Panc1 (cell line): ENCODE measurements around the gene DNER. TPM values are rescaled to one million over a fixed set of nuclear protein-coding genes. Genes with fewer than 3 reads are reported as not detected.

Source experiments
- ATAC-seq: fragments of 200-7000 bp; cut with Tn5 transposase; 2 replicates; pipeline ENCODE4 v1.9.1; 2020; ENCODE audit warnings: mild to moderate bottlenecking, moderate library complexity
- BruUV-seq: library from RNA; stranded (reverse); fragments of 400-500 nt; replicated peaks from 2 replicates; lab custom pipeline; 2021; lab: Mats Ljungman, UMichigan
- CTCF ChIA-PET: fragments of 300-600 bp; sonication (Branson Sonifier 250); formaldehyde crosslinking; loops from one replicate; lab custom pipeline; 2022; ENCODE audit warnings: antibody characterized with exemption; lab: Charles Lee
- POLR2A ChIA-PET: fragments of 300-600 bp; sonication (Branson Sonifier 250); formaldehyde crosslinking; loops from one replicate; lab custom pipeline; 2022; ENCODE audit warnings: antibody characterized with exemption; lab: Charles Lee
- DNase-seq: peaks from one replicate; pipeline ENCODE4 v3.0.0-alpha.2; 2010; ENCODE audit warnings: low read depth, low spot score
- H3K27ac ChIP-seq: 2 replicates; pipeline ENCODE4 v1.5.1; 2011; ENCODE audit warnings: mild to moderate bottlenecking, low read length, inconsistent platforms
- H3K27me3 ChIP-seq: fragments of 200-500 bp; sonication (Bioruptor generic); 2 replicates; pipeline ENCODE4 v1.6.0; 2014; ENCODE audit warnings: low read length, inconsistent platforms; ENCODE audit not compliant: control insufficient read depth, insufficient read depth
- H3K36me3 ChIP-seq: fragments of 200-500 bp; sonication (Bioruptor generic); 2 replicates; pipeline ENCODE4 v1.5.1; 2014; ENCODE audit warnings: inconsistent platforms, mild to moderate bottlenecking, low read length, moderate library complexity; ENCODE audit not compliant: control insufficient read depth, insufficient read depth
- H3K4me1 ChIP-seq: 2 replicates; pipeline ENCODE4 v1.5.1; 2011; ENCODE audit warnings: inconsistent platforms, mild to moderate bottlenecking, low read length, moderate library complexity; ENCODE audit not compliant: control insufficient read depth, insufficient read depth
- H3K4me3 ChIP-seq, 2 experiments: 2 replicates each; pipeline ENCODE4 v1.5.1; 2011 to 2012; ENCODE audit warnings: low read depth in 2 of 2, low read length in 2 of 2, mild to moderate bottlenecking in 2 of 2, inconsistent platforms in 1 of 2, moderate library complexity in 1 of 2
- H3K9me3 ChIP-seq: fragments of 200-500 bp; sonication (Bioruptor generic); 2 replicates; pipeline ENCODE4 v1.5.1; 2014; ENCODE audit warnings: low read depth, mild to moderate bottlenecking, inconsistent platforms, low read length, moderate library complexity; ENCODE audit not compliant: control insufficient read depth, insufficient read depth
- POLR2AphosphoS5 ChIP-seq: IDR thresholded peaks from 2 replicates; pipeline ENCODE4 v1.6.1; 2012; ENCODE audit warnings: mild to moderate bottlenecking, low read depth, low read length, moderate library complexity
- SIN3A ChIP-seq: IDR thresholded peaks from 2 replicates; pipeline ENCODE4 v1.6.1; 2012; ENCODE audit warnings: low read depth, mild to moderate bottlenecking, low read length, moderate library complexity, borderline replicate concordance; ENCODE audit not compliant: insufficient read depth
- TCF7L2 ChIP-seq: IDR thresholded peaks from 2 replicates; pipeline ENCODE4 v1.6.1; 2011; ENCODE audit warnings: mild to moderate bottlenecking, low read depth, low read length, inconsistent platforms
- in situ Hi-C: cut with HindIII; loops from 2 replicates; pipeline ENCODE4 v1.10.0; 2016; ENCODE audit warnings: low sequenced_read_pairs, low pct_unique_long_range_greater_than_20kb
- intact Hi-C: fragments of 100-400 bp; cut with micrococcal nuclease; formaldehyde crosslinking; loops from one replicate; pipeline ENCODE4 v1.10.0; 2022; ENCODE audit not compliant: unreplicated experiment
- total RNA-seq: library from RNA; stranded (reverse); gene quantifications from one replicate; pipeline ENCODE4 v1.2.1, GENCODE V29; 2021; ENCODE audit not compliant: unreplicated experiment
- TF ChIP-seq, protein P1 (sequence below): fragments of 450-650 bp; IDR thresholded peaks from 2 replicates; pipeline ENCODE4 v1.5.1; 2017; ENCODE audit warnings: mild to moderate bottlenecking
- TF ChIP-seq, protein P2 (sequence below), 2 experiments: IDR thresholded peaks; 2 replicates each; pipeline ENCODE4 v1.6.1; 2011 to 2012; ENCODE audit warnings: low read depth in 2 of 2, control low read depth in 1 of 2, low read length in 1 of 2, mild to moderate bottlenecking in 1 of 2, moderate library complexity in 1 of 2; ENCODE audit not compliant: insufficient read depth in 1 of 2

DNER gene
- total RNA-seq, 1 experiment from 2014 or later = 0.31 TPM

- CTCF ChIA-PET = no interaction called here
- Histone ChIP-seq H3K4me3 (no peak overlapping the region), H3K27ac (no peak overlapping the region), H3K9me3 (no peaks in the 10 kb centered on the region), H3K27me3 (no peaks in the 10 kb centered on the region), H3K36me3 (no peaks in the 10 kb centered on the region), H3K4me1 (peaks cover 12% of the 10 kb centered on the region)
- TF ChIP-seq POLR2AphosphoS5 = no peak
- TF ChIP-seq TCF7L2 = no peak
- no peak for TF ChIP-seq SIN3A
- TF ChIP-seq, protein P1, sequence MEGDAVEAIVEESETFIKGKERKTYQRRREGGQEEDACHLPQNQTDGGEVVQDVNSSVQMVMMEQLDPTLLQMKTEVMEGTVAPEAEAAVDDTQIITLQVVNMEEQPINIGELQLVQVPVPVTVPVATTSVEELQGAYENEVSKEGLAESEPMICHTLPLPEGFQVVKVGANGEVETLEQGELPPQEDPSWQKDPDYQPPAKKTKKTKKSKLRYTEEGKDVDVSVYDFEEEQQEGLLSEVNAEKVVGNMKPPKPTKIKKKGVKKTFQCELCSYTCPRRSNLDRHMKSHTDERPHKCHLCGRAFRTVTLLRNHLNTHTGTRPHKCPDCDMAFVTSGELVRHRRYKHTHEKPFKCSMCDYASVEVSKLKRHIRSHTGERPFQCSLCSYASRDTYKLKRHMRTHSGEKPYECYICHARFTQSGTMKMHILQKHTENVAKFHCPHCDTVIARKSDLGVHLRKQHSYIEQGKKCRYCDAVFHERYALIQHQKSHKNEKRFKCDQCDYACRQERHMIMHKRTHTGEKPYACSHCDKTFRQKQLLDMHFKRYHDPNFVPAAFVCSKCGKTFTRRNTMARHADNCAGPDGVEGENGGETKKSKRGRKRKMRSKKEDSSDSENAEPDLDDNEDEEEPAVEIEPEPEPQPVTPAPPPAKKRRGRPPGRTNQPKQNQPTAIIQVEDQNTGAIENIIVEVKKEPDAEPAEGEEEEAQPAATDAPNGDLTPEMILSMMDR = no peak
- TF ChIP-seq, protein P2, sequence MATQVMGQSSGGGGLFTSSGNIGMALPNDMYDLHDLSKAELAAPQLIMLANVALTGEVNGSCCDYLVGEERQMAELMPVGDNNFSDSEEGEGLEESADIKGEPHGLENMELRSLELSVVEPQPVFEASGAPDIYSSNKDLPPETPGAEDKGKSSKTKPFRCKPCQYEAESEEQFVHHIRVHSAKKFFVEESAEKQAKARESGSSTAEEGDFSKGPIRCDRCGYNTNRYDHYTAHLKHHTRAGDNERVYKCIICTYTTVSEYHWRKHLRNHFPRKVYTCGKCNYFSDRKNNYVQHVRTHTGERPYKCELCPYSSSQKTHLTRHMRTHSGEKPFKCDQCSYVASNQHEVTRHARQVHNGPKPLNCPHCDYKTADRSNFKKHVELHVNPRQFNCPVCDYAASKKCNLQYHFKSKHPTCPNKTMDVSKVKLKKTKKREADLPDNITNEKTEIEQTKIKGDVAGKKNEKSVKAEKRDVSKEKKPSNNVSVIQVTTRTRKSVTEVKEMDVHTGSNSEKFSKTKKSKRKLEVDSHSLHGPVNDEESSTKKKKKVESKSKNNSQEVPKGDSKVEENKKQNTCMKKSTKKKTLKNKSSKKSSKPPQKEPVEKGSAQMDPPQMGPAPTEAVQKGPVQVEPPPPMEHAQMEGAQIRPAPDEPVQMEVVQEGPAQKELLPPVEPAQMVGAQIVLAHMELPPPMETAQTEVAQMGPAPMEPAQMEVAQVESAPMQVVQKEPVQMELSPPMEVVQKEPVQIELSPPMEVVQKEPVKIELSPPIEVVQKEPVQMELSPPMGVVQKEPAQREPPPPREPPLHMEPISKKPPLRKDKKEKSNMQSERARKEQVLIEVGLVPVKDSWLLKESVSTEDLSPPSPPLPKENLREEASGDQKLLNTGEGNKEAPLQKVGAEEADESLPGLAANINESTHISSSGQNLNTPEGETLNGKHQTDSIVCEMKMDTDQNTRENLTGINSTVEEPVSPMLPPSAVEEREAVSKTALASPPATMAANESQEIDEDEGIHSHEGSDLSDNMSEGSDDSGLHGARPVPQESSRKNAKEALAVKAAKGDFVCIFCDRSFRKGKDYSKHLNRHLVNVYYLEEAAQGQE (IDR thresholded peaks at IDR 0.05; ENCODE audit: insufficient read depth in 1 of 2, low read depth in 2 of 2, low read length in 1 of 2) = no peak
- intact Hi-C loops = no loop called here
- no peak for ATAC-seq
- BruUV-seq = no TSS peak
- POLR2A ChIA-PET = no interaction called here
- no peak for DNase-seq
- in situ Hi-C loops = no loop called here
Observed at GRCh38 chr2:229412686-229413085, 301.7 kb downstream of the DNER start.

DNA sequence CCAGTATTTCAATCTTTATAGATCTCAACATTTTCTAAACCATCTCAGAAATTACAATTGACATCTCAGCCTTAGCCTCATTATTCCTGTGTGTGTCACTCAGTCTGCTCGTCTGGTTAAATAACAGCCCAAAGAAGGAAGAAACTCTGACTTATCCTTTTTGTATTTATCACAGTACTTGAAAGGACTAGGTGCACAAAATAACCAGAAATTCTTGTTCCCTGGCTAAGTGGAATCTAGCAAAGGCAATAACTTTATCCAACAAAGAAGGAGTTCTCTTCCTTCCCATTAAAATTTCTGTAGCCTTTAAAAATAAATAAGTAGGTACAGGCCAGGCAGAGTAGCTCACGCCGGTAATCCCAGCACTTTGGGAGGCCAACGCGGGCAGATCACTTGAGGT lies 303.4 kb downstream of the DNER start:
- no peak overlapping the region for H3K27ac ChIP-seq
- ChIA-PET POLR2A (no interaction called here), CTCF (no interaction called here)
- H3K4me1 ChIP-seq = peaks cover 14% of the 10 kb centered on the region
- H3K36me3 ChIP-seq = no peaks in the 10 kb centered on the region
- ATAC-seq (no peak), DNase-seq (no peak)
- in situ Hi-C loops = no loop called here
- no peaks in the 10 kb centered on the region for H3K9me3 ChIP-seq
- TF ChIP-seq, protein P2 (IDR thresholded peaks at IDR 0.05; ENCODE audit: insufficient read depth in 1 of 2, low read depth in 2 of 2, low read length in 1 of 2) = no peak
- TF ChIP-seq POLR2AphosphoS5 = no peak
- TF ChIP-seq TCF7L2 = no peak
- no peak for TF ChIP-seq SIN3A
- TF ChIP-seq, protein P1 = no peak
- intact Hi-C loops = no loop called here
- no peaks in the 10 kb centered on the region for H3K27me3 ChIP-seq
- BruUV-seq = no TSS peak
- H3K4me3 ChIP-seq = no peak overlapping the region
